Keratinocyte (primary cell): ENCODE results near the gene TMEM38B. TPM values are rescaled to one million over a fixed set of nuclear protein-coding genes. Genes with fewer than 3 reads are reported as not detected.

Experiments used
- DNase-seq: peaks from one replicate; pipeline ENCODE4 v3.0.0-alpha.2; 2011; ENCODE audit warnings: low read depth, missing footprints, low spot score
- FAIRE-seq: peaks from 2 replicates; lab custom pipeline; 2011; peaks lifted over from hg19 to GRCh38; lab: Jason Lieb, UNC
- H2AFZ ChIP-seq: 2 replicates; pipeline ENCODE4 v1.6.0; 2012; ENCODE audit warnings: low read length, control low read depth, inconsistent platforms; ENCODE audit not compliant: control insufficient read depth
- H3K27ac ChIP-seq: 2 replicates; pipeline ENCODE4 v1.5.1; 2011; ENCODE audit warnings: low read length; ENCODE audit not compliant: control insufficient read depth, insufficient read depth
- H3K27me3 ChIP-seq: 3 replicates; pipeline ENCODE4 v1.6.0; 2011; ENCODE audit warnings: low read length; ENCODE audit not compliant: control insufficient read depth, insufficient read depth; ENCODE audit errors: extremely low read depth
- H3K36me3 ChIP-seq, 2 experiments: 2 replicates in 1 of 2; 3 replicates in 1 of 2; pipeline ENCODE4 v1.5.1; 2011; ENCODE audit warnings: low read length in 2 of 2, mild to moderate bottlenecking in 1 of 2; ENCODE audit not compliant: control insufficient read depth in 2 of 2, insufficient read depth in 2 of 2; ENCODE audit errors: extremely low read depth in 1 of 2
- H3K4me1 ChIP-seq: 3 replicates; pipeline ENCODE4 v1.5.1; 2011; ENCODE audit warnings: low read length; ENCODE audit not compliant: control insufficient read depth, insufficient read depth; ENCODE audit errors: extremely low read depth
- H3K4me2 ChIP-seq: 3 replicates; pipeline ENCODE4 v1.6.0; 2011; ENCODE audit warnings: low read depth, low read length; ENCODE audit not compliant: control insufficient read depth, insufficient read depth; ENCODE audit errors: extremely low read depth
- H3K4me3 ChIP-seq, 3 experiments: fragments of 200-600 bp in 1 of 3; sonication (generic) in 1 of 3; 2 replicates in 2 of 3; 3 replicates in 1 of 3; pipeline ENCODE4 v1.5.1; 2011 to 2016; ENCODE audit warnings: low read length in 3 of 3, mild to moderate bottlenecking in 3 of 3, control low read depth in 2 of 3, inconsistent platforms in 1 of 3, low read depth in 1 of 3, mixed read lengths in 1 of 3, mixed run types in 1 of 3, moderate library complexity in 1 of 3; ENCODE audit not compliant: control insufficient read depth in 2 of 3, insufficient read depth in 2 of 3; ENCODE audit errors: extremely low read depth in 1 of 3
- H3K79me2 ChIP-seq: 2 replicates; pipeline ENCODE4 v1.6.0; 2012; ENCODE audit warnings: low read length; ENCODE audit not compliant: control insufficient read depth, insufficient read depth
- H3K9ac ChIP-seq: 3 replicates; pipeline ENCODE4 v1.6.0; 2011; ENCODE audit warnings: low read length; ENCODE audit not compliant: control insufficient read depth, insufficient read depth; ENCODE audit errors: extremely low read depth
- H3K9me1 ChIP-seq: 3 replicates; pipeline ENCODE4 v1.6.0; 2011; ENCODE audit warnings: low read length; ENCODE audit not compliant: control insufficient read depth, insufficient read depth; ENCODE audit errors: extremely low read depth
- H3K9me3 ChIP-seq: 2 replicates; pipeline ENCODE4 v1.5.1; 2012; ENCODE audit warnings: low read depth, low read length; ENCODE audit not compliant: control insufficient read depth
- H4K20me1 ChIP-seq: 3 replicates; pipeline ENCODE4 v1.6.0; 2011; ENCODE audit warnings: low read length; ENCODE audit not compliant: control insufficient read depth, insufficient read depth; ENCODE audit errors: extremely low read depth
- EZH2 ChIP-seq: IDR thresholded peaks from one replicate; pipeline ENCODE4 v1.6.1; 2012; ENCODE audit warnings: inconsistent platforms, mild to moderate bottlenecking, low read length, moderate library complexity
- dilution Hi-C: fragments of 300-500 bp; cut with MboI; formaldehyde crosslinking; loops from one replicate; pipeline ENCODE4 v1.7.0; 2020; ENCODE audit warnings: low sequenced_read_pairs; ENCODE audit not compliant: extremely low pct_ligation_motif_present
- polyA minus RNA-seq, 3 experiments: library from RNA; depleted of rRNA, polyadenylated mRNA; stranded (reverse); fragments of >200 nt; gene quantifications; 1 replicate in 1 of 3; 2 replicates in 1 of 3; 3 replicates in 1 of 3; pipeline ENCODE4 v1.2.3, GENCODE V29; 2011
- polyA plus RNA-seq, 5 experiments: library from polyadenylated mRNA; depleted of rRNA in 3 of 5; stranded (reverse) in 3 of 5; stranded (forward) in 1 of 5; unstranded in 1 of 5; fragments of >200 nt; gene quantifications; 1 replicate in 1 of 5; 2 replicates in 3 of 5; 3 replicates in 1 of 5; pipeline versions ENCODE4 v1.2.1 to v1.2.3, GENCODE V29; 2011 to 2012; ENCODE audit warnings: missing spikeins in 2 of 5, low read depth in 1 of 5, low replicate concordance in 1 of 5
- TF ChIP-seq, protein P1 (sequence below), 3 experiments: IDR thresholded peaks in 1 of 3; conservative IDR thresholded peaks in 1 of 3; optimal IDR thresholded peaks in 1 of 3; 2 replicates in 2 of 3; 3 replicates in 1 of 3; pipeline versions ENCODE3 to v1.5.1; 2011; ENCODE audit warnings: low read length in 3 of 3, mild to moderate bottlenecking in 3 of 3, moderate library complexity in 2 of 3, control low read depth in 1 of 3, inconsistent platforms in 1 of 3; ENCODE audit not compliant: insufficient read depth in 2 of 3; ENCODE audit errors: extremely low read depth in 1 of 3

Gene TMEM38B, protein sequence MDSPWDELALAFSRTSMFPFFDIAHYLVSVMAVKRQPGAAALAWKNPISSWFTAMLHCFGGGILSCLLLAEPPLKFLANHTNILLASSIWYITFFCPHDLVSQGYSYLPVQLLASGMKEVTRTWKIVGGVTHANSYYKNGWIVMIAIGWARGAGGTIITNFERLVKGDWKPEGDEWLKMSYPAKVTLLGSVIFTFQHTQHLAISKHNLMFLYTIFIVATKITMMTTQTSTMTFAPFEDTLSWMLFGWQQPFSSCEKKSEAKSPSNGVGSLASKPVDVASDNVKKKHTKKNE
- 7.7 to 9.8 TPM (median 7.9 TPM) in 3 replicates for polyA plus RNA-seq
- 9.1 TPM for polyA plus RNA-seq (2011; ENCODE audit: low read depth)
- 4.6 and 7.1 TPM in 2 replicates for polyA plus RNA-seq (2011; cell fraction: cytosol; rRNA removed)
- polyA plus RNA-seq (2011; cell fraction: nucleus; rRNA removed) = 6.1 and 7.8 TPM in 2 replicates
- 5.1 and 16.7 TPM in 2 replicates for polyA plus RNA-seq (2012; ENCODE audit: low replicate concordance)
- polyA minus RNA-seq = 1.2 to 8.9 TPM (median 8.1 TPM) in 3 replicates
- 11.7 TPM for polyA minus RNA-seq (2011; cell fraction: cytosol; rRNA and poly(A)+ RNA removed)
- 3.8 and 5.0 TPM in 2 replicates for polyA minus RNA-seq (2011; cell fraction: nucleus; rRNA and poly(A)+ RNA removed)

DNA sequence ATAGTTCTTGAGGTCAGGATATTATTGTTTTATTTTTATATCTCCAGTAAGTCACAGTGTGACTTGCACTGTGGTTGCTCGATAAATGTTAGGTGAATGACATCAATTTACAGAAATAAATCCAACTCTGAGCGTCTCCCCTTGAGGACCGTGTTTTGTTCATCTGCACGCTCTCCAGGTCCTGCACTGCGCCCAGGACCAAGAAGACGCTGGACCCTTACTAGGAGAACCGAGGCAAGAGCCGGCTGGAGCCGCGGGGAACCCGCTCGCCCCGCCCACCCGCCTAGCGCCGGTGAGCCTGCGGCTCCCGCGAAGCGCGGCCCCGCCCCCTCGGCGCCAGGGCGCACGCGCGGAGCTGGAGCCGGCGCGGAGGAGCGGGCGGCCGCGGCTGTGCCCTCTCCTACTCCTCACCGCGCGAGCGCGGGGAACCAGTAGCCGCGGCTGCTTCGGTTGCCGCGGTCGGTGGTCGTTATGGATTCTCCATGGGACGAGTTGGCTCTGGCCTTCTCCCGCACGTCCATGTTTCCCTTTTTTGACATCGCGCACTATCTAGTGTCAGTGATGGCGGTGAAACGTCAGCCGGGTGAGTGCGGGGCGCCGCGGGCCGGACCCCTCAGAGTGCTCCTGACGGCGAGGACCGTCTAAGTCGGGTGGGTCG lies at the start of gene TMEM38B:
TSS of gene TMEM38B (plus strand) at position 352 of the 658 bp plus-strand sequence. CDS start at position 472, 120 bp downstream.
- peak within 1 kb of the TSS; percentile 100 for H3K4me2 ChIP-seq
- H3K9ac ChIP-seq = peak within 1 kb of the TSS; percentile 75
- no peaks in the 10 kb centered on the region for H3K9me1 ChIP-seq
- H3K27ac ChIP-seq = peak within 1 kb of the TSS; percentile 44
- TF ChIP-seq, protein P1, sequence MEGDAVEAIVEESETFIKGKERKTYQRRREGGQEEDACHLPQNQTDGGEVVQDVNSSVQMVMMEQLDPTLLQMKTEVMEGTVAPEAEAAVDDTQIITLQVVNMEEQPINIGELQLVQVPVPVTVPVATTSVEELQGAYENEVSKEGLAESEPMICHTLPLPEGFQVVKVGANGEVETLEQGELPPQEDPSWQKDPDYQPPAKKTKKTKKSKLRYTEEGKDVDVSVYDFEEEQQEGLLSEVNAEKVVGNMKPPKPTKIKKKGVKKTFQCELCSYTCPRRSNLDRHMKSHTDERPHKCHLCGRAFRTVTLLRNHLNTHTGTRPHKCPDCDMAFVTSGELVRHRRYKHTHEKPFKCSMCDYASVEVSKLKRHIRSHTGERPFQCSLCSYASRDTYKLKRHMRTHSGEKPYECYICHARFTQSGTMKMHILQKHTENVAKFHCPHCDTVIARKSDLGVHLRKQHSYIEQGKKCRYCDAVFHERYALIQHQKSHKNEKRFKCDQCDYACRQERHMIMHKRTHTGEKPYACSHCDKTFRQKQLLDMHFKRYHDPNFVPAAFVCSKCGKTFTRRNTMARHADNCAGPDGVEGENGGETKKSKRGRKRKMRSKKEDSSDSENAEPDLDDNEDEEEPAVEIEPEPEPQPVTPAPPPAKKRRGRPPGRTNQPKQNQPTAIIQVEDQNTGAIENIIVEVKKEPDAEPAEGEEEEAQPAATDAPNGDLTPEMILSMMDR (optimal IDR thresholded peaks at IDR 0.05 in 1 of 3, IDR thresholded peaks at IDR 0.05 in 1 of 3, conservative IDR thresholded peaks at IDR 0.05 in 1 of 3; ENCODE audit: extremely low read depth in 1 of 3, insufficient read depth in 2 of 3, low read length in 3 of 3) = no peak
- TF ChIP-seq EZH2 = no peak
- peaks cover 14% of the 10 kb centered on the region for H3K4me1 ChIP-seq
- no peaks in the 10 kb centered on the region for H3K36me3 ChIP-seq
- peaks cover 2% of the 10 kb centered on the region for H3K79me2 ChIP-seq
- H3K9me3 ChIP-seq = no peaks in the 10 kb centered on the region
- peak within 1 kb of the TSS; percentile 85 to 93 (median 86) for H3K4me3 ChIP-seq
- no peak for DNase-seq
- FAIRE-seq = no peak
- H3K27me3 ChIP-seq = peaks cover 2% of the 10 kb centered on the region
- peak within 1 kb of the TSS; percentile 95 for H2AFZ ChIP-seq
- dilution Hi-C loops = no loop called here
- no peaks in the 10 kb centered on the region for H4K20me1 ChIP-seq

DNA sequence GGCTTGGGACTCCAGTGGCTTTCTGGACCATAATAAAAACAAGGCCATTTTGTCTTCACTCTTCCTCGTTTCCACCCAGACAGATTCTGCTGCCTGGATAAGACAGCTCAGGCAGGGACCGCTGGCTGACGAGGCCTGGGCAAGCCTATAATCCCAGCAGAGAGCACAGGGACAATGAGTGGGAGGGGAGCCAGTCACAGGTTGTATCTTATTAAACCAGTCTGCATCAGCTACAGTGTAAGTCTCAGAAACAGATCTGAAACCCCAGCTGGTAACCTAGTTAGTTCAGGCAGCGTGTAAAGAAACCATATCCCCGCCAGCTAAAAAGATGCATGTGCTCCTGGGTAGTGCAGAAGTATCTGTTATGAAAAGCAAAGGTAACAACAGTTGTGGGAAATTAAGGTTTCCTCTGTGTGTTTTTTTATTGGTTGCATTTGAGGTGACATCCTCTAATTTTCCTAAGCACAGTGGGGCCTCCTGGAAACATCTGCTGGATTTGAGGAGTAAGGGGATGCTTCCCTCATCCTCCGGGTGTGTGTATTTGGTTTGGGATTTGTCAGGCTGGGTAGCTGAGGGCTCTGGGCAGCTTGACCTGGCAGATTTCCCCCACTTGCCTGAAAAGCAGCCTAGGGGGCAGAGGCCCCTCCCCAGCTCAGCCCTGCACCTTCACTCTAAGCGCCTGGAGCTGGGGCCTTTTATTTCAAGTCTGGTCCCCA lies 47.3 kb upstream of the TMEM38B start:
- H3K4me2 ChIP-seq = no peak overlapping the region

More for the DNA sequence above, 47.3 kb upstream of the TMEM38B start:
- no peak for DNase-seq
- no peaks in the 10 kb centered on the region for H3K9me3 ChIP-seq
- FAIRE-seq = no peak
- no peaks in the 10 kb centered on the region for H3K27me3 ChIP-seq
- H2AFZ ChIP-seq = no peak overlapping the region
- no peaks in the 10 kb centered on the region for H3K4me1 ChIP-seq
- H3K27ac ChIP-seq = no peak overlapping the region
- H3K4me3 ChIP-seq = no peak overlapping the region
- H3K9ac ChIP-seq = no peak overlapping the region
- no peaks in the 10 kb centered on the region for H3K79me2 ChIP-seq
- TF ChIP-seq EZH2 = no peak
- dilution Hi-C loops = no loop called here
- no peaks in the 10 kb centered on the region for H3K9me1 ChIP-seq
- H4K20me1 ChIP-seq = no peaks in the 10 kb centered on the region
- no peaks in the 10 kb centered on the region for H3K36me3 ChIP-seq
